ENCODE results near the gene VPS9D1.

DNA sequence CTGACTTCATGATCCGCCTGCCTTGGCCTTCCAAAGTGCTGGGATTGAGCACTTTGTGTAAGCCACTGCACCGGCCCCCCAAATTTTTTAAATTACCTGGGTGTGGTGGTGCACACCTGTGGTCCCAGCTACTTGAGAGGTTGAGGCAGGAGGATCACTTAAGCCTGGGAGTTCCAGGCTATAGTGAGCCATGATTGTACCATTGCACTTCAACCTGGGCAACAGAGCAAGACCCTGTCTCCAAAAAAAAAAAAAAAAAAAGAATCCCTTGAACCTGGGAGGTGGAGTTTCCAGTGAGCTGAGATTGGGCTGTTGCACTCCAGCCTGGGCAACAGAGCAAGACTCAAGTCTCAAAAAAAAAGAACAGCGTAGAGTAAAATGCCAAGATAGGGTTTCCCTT is 15.9 kb upstream of the VPS9D1 start:
- TF ChIP-seq POLR2AphosphoS5 (IDR thresholded peaks at IDR 0.05; ENCODE audit: borderline replicate concordance, low read depth, low read length) = no peak
- no peak for TF ChIP-seq EZH2 (IDR thresholded peaks at IDR 0.05)
- no peak for TF ChIP-seq FOXP2 (optimal IDR thresholded peaks at IDR 0.05; ENCODE audit: control extremely low read depth, extremely low read length, insufficient read depth)

All from SK-N-MC (cell line).